Neural progenitor cell (in vitro differentiated cells): ENCODE measurements around the gene YAP1. TPM values are rescaled to one million over a fixed set of nuclear protein-coding genes. Genes with fewer than 3 reads are reported as not detected.

Source experiments
- DNase-seq: peaks from one replicate; pipeline ENCODE4 v3.0.0-alpha.2; 2016; ENCODE audit warnings: low spot score
- H2AFZ ChIP-seq: fragments of 200-600 bp; sonication (generic); replicated peaks from 2 replicates; pipeline ENCODE4 v1.6.1; 2016; ENCODE audit warnings: antibody characterized with exemption
- H3F3A ChIP-seq: fragments of 200-600 bp; sonication (generic); 2 replicates; pipeline ENCODE4 v1.6.1; 2016; ENCODE audit warnings: antibody characterized with exemption, low read depth
- H3K27ac ChIP-seq: fragments of 200-600 bp; sonication (generic); 2 replicates; pipeline ENCODE4 v1.5.1; 2016; ENCODE audit warnings: mild to moderate bottlenecking
- H3K27me3 ChIP-seq: fragments of 200-600 bp; sonication (generic); 2 replicates; pipeline ENCODE4 v1.6.1; 2016; ENCODE audit warnings: mild to moderate bottlenecking, moderate library complexity
- H3K36me3 ChIP-seq: fragments of 200-600 bp; sonication (generic); 2 replicates; pipeline ENCODE4 v1.5.1; 2016
- H3K4me1 ChIP-seq: fragments of 200-600 bp; sonication (generic); 2 replicates; pipeline ENCODE4 v1.6.1; 2016; ENCODE audit warnings: mixed run types
- H3K4me2 ChIP-seq: fragments of 200-600 bp; sonication (generic); 2 replicates; pipeline ENCODE4 v1.6.1; 2016
- H3K4me3 ChIP-seq: fragments of 200-600 bp; sonication (generic); 2 replicates; pipeline ENCODE4 v1.5.1; 2016
- H3K79me2 ChIP-seq: fragments of 200-600 bp; sonication (generic); 2 replicates; pipeline ENCODE4 v1.6.1; 2016; ENCODE audit warnings: low read depth
- H3K9ac ChIP-seq: fragments of 200-600 bp; sonication (generic); 2 replicates; pipeline ENCODE4 v1.6.1; 2016
- H3K9me3 ChIP-seq: fragments of 200-600 bp; sonication (generic); 2 replicates; pipeline ENCODE4 v1.5.1; 2016; ENCODE audit warnings: low read depth
- H4K20me1 ChIP-seq: fragments of 200-600 bp; sonication (generic); 2 replicates; pipeline ENCODE4 v1.6.1; 2016; ENCODE audit warnings: low read depth
- H3K27ac Mint-ChIP-seq: 3 replicates; pipeline ENCODE4 v1.8.0; 2021; ENCODE audit warnings: mixed read lengths
- H3K27me3 Mint-ChIP-seq: 2 replicates; pipeline ENCODE4 v1.8.0; 2022; ENCODE audit warnings: low read depth, mild to moderate bottlenecking, inconsistent platforms, moderate library complexity, mixed read lengths; ENCODE audit not compliant: insufficient read depth
- H3K36me3 Mint-ChIP-seq: 3 replicates; pipeline ENCODE4 v1.8.0; 2021; ENCODE audit warnings: mixed read lengths
- H3K4me1 Mint-ChIP-seq: 3 replicates; pipeline ENCODE4 v1.8.0; 2021; ENCODE audit warnings: mixed read lengths
- H3K4me3 Mint-ChIP-seq: 3 replicates; pipeline ENCODE4 v1.8.0; 2021; ENCODE audit warnings: mild to moderate bottlenecking, moderate library complexity, mixed read lengths
- H3K9me3 Mint-ChIP-seq: 3 replicates; pipeline ENCODE4 v1.8.0; 2020; ENCODE audit warnings: mixed read lengths
- CTCF ChIP-seq: fragments of 200-600 bp; sonication (generic); IDR thresholded peaks from 2 replicates; pipeline ENCODE4 v1.5.1; 2017; ENCODE audit warnings: antibody characterized with exemption, mild to moderate bottlenecking
- EZH2 ChIP-seq: fragments of 200-600 bp; sonication (generic); IDR thresholded peaks from 2 replicates; pipeline ENCODE4 v1.6.1; 2017; ENCODE audit warnings: antibody characterized with exemption, mild to moderate bottlenecking, moderate library complexity
- EZH2phosphoT487 ChIP-seq: fragments of 200-600 bp; sonication (generic); IDR thresholded peaks from 2 replicates; pipeline ENCODE4 v1.6.1; 2017; ENCODE audit warnings: antibody characterized with exemption
- total RNA-seq: library from RNA; depleted of rRNA; stranded (reverse); fragments of >200 nt; gene quantifications from 2 replicates; pipeline ENCODE4 v1.2.3, GENCODE V29; 2015; ENCODE audit warnings: low replicate concordance

YAP1 gene
- total RNA-seq, 1 donor from 2014 or later: 59.9 TPM

GRCh38 chr11:102168481-102168880 lies 58.2 kb downstream of the YAP1 start:
- Histone ChIP-seq H3K4me1 (no peaks in the 10 kb centered on the region), H3K36me3 (no peaks in the 10 kb centered on the region), H4K20me1 (no peaks in the 10 kb centered on the region), H3K9me3 (no peaks in the 10 kb centered on the region), H3K27ac (no peak overlapping the region), H2AFZ (no peak overlapping the region), H3K4me3 (no peak overlapping the region), H3K4me2 (no peak overlapping the region), H3K79me2 (peaks cover 16% of the 10 kb centered on the region), H3K27me3 (no peaks in the 10 kb centered on the region), H3K9ac (no peak overlapping the region), H3F3A (no peaks in the 10 kb centered on the region)
- no peak for DNase-seq
- Mint-ChIP-seq H3K27me3 (peaks cover 2% of the 10 kb centered on the region), H3K27ac (peak overlapping the region; percentile 5), H3K9me3 (peaks cover 7% of the 10 kb centered on the region), H3K4me1 (peaks cover 6% of the 10 kb centered on the region), H3K4me3 (no peak overlapping the region), H3K36me3 (peaks cover 42% of the 10 kb centered on the region)
- TF ChIP-seq CTCF: no peak
- TF ChIP-seq EZH2phosphoT487: no peak
- TF ChIP-seq EZH2: no peak

- Histone ChIP-seq H3K36me3 (no peaks in the 10 kb centered on the region), H2AFZ (no peak overlapping the region), H3K79me2 (peaks cover 9% of the 10 kb centered on the region), H3K27ac (no peak overlapping the region), H3K4me2 (no peak overlapping the region), H4K20me1 (no peaks in the 10 kb centered on the region), H3K9me3 (no peaks in the 10 kb centered on the region), H3F3A (no peaks in the 10 kb centered on the region), H3K4me1 (no peaks in the 10 kb centered on the region), H3K4me3 (no peak overlapping the region), H3K9ac (no peak overlapping the region), H3K27me3 (no peaks in the 10 kb centered on the region)
- no peak overlapping the region for H3K4me3 Mint-ChIP-seq
- peaks cover 6% of the 10 kb centered on the region for H3K4me1 Mint-ChIP-seq
- no peak for TF ChIP-seq EZH2
- no peak for TF ChIP-seq CTCF
- TF ChIP-seq EZH2phosphoT487: no peak
- DNase-seq: no peak
- peaks cover 2% of the 10 kb centered on the region for H3K27me3 Mint-ChIP-seq
- no peak overlapping the region for H3K27ac Mint-ChIP-seq
- H3K36me3 Mint-ChIP-seq: peaks cover 51% of the 10 kb centered on the region
- peaks cover 11% of the 10 kb centered on the region for H3K9me3 Mint-ChIP-seq
Observed at GRCh38 chr11:102171101-102171500, 60.9 kb downstream of the YAP1 start.

GRCh38 chr11:102172127-102172848 lies 62.0 kb downstream of the YAP1 start:
- no peak for DNase-seq
- peaks cover 6% of the 10 kb centered on the region for H3K4me1 Mint-ChIP-seq
- peaks cover 16% of the 10 kb centered on the region for H3K9me3 Mint-ChIP-seq
- H3K4me3 Mint-ChIP-seq: no peak overlapping the region
- no peak overlapping the region for H3K9ac ChIP-seq
- H3K27me3 Mint-ChIP-seq: peaks cover 2% of the 10 kb centered on the region
- no peak overlapping the region for H3K4me3 ChIP-seq
- TF ChIP-seq EZH2: no peak
- TF ChIP-seq CTCF: no peak
- no peak for TF ChIP-seq EZH2phosphoT487
- peaks cover 14% of the 10 kb centered on the region for H3K79me2 ChIP-seq
- H3K27ac Mint-ChIP-seq: no peak overlapping the region
- H2AFZ ChIP-seq: no peak overlapping the region
- H3K4me2 ChIP-seq: no peak overlapping the region
- H3K27ac ChIP-seq: no peak overlapping the region
- H3K9me3 ChIP-seq: no peaks in the 10 kb centered on the region
- H3K27me3 ChIP-seq: no peaks in the 10 kb centered on the region
- H4K20me1 ChIP-seq: no peaks in the 10 kb centered on the region
- peaks cover 49% of the 10 kb centered on the region for H3K36me3 Mint-ChIP-seq
- H3F3A ChIP-seq: no peaks in the 10 kb centered on the region
- no peaks in the 10 kb centered on the region for H3K4me1 ChIP-seq
- H3K36me3 ChIP-seq: no peaks in the 10 kb centered on the region
